Colonic mucosa (tissue), 4 donors: ENCODE measurements around the gene MFSD1. TPM values are rescaled to one million over a fixed set of nuclear protein-coding genes. Genes with fewer than 3 reads are reported as not detected.

ENCODE experiments used
- DNase-seq: peaks from one replicate; pipeline ENCODE4 v3.0.0-alpha.2; 2020
- H3K27ac ChIP-seq: fragments of 200-600 bp; one replicate; pipeline ENCODE4 v1.8.0; 2021
- H3K27me3 ChIP-seq: fragments of 200-600 bp; one replicate; pipeline ENCODE4 v1.8.0; 2021
- H3K36me3 ChIP-seq: fragments of 200-600 bp; one replicate; pipeline ENCODE4 v1.8.0; 2021
- H3K4me1 ChIP-seq: fragments of 200-600 bp; one replicate; pipeline ENCODE4 v1.8.0; 2021; ENCODE audit warnings: mild to moderate bottlenecking
- H3K4me3 ChIP-seq: fragments of 200-600 bp; one replicate; pipeline ENCODE4 v1.8.0; 2021
- H3K9ac ChIP-seq, 2 donors: one replicate each; pipeline ENCODE4 v1.7.0; 2013; ENCODE audit warnings: control low read depth in 2 of 2, low read depth in 2 of 2, low read length in 2 of 2
- H3K9me3 ChIP-seq: fragments of 200-600 bp; one replicate; pipeline ENCODE4 v1.8.0; 2021
- intact Hi-C: fragments of 100-400 bp; cut with DNase I; formaldehyde crosslinking; loops from one replicate; pipeline ENCODE4 v1.14.1; 2022
- total RNA-seq, 2 donors: library from RNA; stranded (reverse); fragmentation: NEBNext Ultra II Directional in 1 of 2; extraction: Animal tissue kit (Norgen Biotek cat#: 25700) in 1 of 2; gene quantifications; one replicate each; pipeline ENCODE4 v1.2.1, GENCODE V29; 2021
- TF ChIP-seq, protein P1 (sequence below): fragments of 200-600 bp; IDR thresholded peaks from one replicate; pipeline ENCODE4 v1.8.0; 2022; ENCODE audit warnings: antibody characterized with exemption, mild to moderate bottlenecking
- donor health status: healthy.
- donor health status: DM: no; HTN: no; CAD: no.
- donor health status: DM: no; HTN: no; CAD: no.

MFSD1 gene
- total RNA-seq, 2 donors from 2014 or later = 51.1 to 54.4 TPM

DNA sequence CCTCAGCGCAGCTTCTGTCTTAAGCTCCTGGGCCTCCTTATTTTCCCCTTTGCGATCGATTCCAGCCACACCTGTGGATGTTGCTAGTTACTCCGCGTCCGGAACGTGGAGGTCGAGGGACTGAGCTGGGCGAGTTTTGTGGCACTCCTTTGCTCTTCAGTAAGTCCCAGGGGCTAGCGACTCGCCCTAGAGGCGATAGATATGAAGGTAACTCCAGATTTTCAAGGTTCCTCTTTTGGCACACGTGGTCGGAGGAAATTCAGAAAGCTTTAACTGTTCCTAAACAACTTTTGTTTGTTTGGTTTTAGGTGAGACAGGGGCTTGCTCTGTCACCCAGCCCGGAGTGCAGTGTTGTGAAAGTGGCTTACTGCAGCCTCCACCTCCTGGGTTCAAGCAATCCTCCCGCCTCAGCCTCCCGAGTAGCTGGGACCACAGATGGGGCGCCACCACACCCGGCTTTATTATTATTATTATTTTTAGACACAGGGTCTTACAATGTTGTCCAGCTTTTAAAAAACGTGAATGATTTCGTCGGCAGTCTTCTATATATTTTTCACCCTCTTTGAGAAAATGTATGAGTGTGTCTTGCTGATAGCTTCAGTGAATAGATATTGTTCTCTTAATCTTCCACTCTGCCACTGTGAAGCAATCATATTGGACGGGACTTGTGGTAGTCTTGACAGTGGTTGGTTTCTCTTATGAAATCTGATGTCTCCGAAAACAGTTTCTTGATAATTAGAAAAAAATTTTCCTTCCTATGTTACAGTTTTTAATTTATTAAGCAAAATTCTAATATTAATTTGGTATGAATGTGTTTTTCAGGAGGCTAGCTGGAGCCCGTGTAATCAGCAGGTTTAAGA, 785 bp downstream of the MFSD1 start:
- H3K27me3 ChIP-seq = no peaks in the 10 kb centered on the region
- no peaks in the 10 kb centered on the region for H3K9me3 ChIP-seq
- peak overlapping the region; percentile 80 to 92 for H3K9ac ChIP-seq
- H3K4me3 ChIP-seq = peak overlapping the region; percentile 81
- TF ChIP-seq, protein P1, sequence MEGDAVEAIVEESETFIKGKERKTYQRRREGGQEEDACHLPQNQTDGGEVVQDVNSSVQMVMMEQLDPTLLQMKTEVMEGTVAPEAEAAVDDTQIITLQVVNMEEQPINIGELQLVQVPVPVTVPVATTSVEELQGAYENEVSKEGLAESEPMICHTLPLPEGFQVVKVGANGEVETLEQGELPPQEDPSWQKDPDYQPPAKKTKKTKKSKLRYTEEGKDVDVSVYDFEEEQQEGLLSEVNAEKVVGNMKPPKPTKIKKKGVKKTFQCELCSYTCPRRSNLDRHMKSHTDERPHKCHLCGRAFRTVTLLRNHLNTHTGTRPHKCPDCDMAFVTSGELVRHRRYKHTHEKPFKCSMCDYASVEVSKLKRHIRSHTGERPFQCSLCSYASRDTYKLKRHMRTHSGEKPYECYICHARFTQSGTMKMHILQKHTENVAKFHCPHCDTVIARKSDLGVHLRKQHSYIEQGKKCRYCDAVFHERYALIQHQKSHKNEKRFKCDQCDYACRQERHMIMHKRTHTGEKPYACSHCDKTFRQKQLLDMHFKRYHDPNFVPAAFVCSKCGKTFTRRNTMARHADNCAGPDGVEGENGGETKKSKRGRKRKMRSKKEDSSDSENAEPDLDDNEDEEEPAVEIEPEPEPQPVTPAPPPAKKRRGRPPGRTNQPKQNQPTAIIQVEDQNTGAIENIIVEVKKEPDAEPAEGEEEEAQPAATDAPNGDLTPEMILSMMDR = no peak
- intact Hi-C loops = no loop called here
- H3K27ac ChIP-seq = peak overlapping the region; percentile 87
- H3K4me1 ChIP-seq = no peaks in the 10 kb centered on the region
- H3K36me3 ChIP-seq = no peaks in the 10 kb centered on the region
- no peak for DNase-seq

DNA sequence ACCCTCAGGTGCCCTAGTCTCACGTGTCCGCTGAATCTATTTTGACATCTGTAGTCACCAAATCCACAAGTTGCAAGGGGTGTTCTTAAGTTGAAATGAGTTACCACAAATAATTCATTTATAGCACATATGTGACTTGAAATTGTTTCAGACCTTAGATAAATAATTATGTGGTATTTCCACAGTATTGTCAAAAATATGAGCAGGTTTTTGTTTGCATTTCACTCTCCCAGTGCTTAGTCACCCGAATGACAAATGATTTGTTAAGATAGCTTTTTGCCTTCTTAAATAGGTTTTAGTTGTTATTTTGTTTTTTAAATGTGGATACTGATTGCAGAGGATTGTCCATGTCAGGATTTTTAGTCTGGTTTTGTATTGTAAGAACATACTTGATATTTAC, 2.6 kb downstream of the MFSD1 start:
- intact Hi-C loops = no loop called here
- TF ChIP-seq, protein P1 = no peak
- Histone ChIP-seq H3K27ac (no peak overlapping the region), H3K9ac (no peak overlapping the region), H3K9me3 (no peaks in the 10 kb centered on the region), H3K4me3 (no peak overlapping the region), H3K27me3 (no peaks in the 10 kb centered on the region), H3K4me1 (no peaks in the 10 kb centered on the region), H3K36me3 (no peaks in the 10 kb centered on the region)
- no peak for DNase-seq

DNA sequence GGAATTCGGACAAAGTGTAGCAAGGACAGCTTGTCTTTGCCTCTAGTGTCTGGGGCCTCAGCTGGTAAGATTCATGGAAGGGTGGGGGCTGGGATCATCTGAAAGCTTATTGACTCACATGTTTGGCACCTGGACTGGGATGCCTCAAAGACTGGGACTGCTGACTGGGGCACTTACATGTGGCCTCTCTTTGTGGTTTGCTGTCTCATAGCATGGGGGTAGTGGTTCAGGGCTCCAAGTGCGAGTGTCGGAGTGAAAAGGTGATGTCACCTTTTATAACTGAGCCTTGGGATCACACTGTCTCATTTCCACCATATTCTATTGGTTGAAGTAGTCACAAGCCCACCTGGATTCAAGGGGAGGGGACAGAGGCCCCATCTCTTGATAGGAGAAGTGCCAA, 6.8 kb downstream of the MFSD1 start:
- Histone ChIP-seq H3K4me1 (no peaks in the 10 kb centered on the region), H3K36me3 (peaks cover 1% of the 10 kb centered on the region), H3K4me3 (no peak overlapping the region), H3K27ac (no peak overlapping the region), H3K9me3 (no peaks in the 10 kb centered on the region), H3K9ac (no peak overlapping the region), H3K27me3 (no peaks in the 10 kb centered on the region)
- DNase-seq = no peak
- TF ChIP-seq, protein P1 = no peak
- intact Hi-C loops = no loop called here

DNA sequence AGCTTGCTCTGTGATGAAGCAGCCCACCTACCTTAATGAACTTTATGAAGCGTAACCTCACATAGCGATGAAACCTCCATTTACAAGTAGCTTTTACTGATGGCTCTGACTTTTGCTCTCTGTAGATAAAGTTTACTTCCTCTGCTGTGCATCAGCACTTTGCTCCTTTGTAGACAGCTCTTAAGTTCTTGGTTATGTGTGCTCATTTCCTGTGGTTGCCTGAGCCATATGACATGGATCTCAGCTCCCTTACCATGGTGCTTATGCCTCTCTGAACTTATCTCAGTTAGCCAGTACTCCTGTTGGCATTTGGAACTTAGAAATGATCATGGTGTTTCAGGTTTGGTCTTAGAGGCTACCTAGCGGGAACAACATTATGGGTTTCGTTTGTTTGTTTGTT, 7.8 kb downstream of the MFSD1 start:
- DNase-seq = no peak
- Histone ChIP-seq H3K4me3 (no peak overlapping the region), H3K4me1 (no peaks in the 10 kb centered on the region), H3K36me3 (peaks cover 8% of the 10 kb centered on the region), H3K9me3 (no peaks in the 10 kb centered on the region), H3K27ac (no peak overlapping the region), H3K9ac (no peak overlapping the region), H3K27me3 (no peaks in the 10 kb centered on the region)
- intact Hi-C loops = no loop called here
- TF ChIP-seq, protein P1 = no peak

DNA sequence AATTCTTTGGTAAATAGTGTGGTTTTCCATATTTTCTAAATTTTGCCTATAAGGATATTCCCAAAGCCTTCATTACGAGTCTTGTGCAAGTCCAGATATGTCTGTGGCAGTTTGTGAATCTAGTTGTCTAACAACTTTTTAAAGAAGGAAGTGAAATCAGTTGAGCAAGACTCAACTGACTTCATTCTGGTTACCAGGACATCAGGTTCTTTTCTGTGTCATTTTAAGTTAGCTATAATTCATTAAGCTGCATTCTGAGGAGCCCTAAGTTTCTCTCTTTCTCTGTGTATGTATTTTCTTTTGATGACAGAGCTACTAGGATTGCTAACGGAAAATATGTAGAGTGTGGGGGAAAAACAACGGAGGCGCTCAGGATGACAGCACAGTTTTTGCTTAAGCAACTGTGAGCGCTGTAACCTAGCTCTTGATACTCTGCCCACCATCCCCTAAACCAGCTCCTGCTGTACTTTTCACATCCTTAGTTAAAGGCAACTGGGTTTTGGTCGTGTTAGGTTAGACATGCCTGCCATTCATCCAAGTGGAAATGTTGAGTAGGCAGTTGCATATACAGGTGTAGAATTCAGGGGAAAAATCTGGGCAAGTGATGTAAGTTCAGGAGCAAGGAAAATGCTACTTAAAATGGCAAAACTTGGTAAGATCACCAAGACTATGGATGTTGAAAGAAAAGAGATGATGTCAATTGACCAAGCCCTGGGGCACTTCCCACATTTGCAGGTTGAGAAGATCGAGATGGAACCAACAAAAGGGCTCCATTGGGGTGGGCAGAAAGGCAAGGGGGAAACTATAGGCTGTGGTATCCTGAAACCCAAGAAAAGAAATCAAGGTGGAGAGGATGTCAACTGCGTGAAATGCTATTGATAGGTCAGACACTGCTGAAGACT, 9.2 kb downstream of the MFSD1 start:
- H3K36me3 ChIP-seq = peaks cover 8% of the 10 kb centered on the region
- H3K9ac ChIP-seq = peak overlapping the region in 1 of 2 donors; percentile 20
- no peaks in the 10 kb centered on the region for H3K9me3 ChIP-seq
- no peaks in the 10 kb centered on the region for H3K27me3 ChIP-seq
- DNase-seq = no peak
- H3K4me1 ChIP-seq = no peaks in the 10 kb centered on the region
- TF ChIP-seq, protein P1 = no peak
- no peak overlapping the region for H3K27ac ChIP-seq
- no peak overlapping the region for H3K4me3 ChIP-seq
- intact Hi-C loops = no loop called here
